Mesothelial cell of epicardium (in vitro differentiated cells): ENCODE data around the gene SLC9A5. TPM values are rescaled to one million over a fixed set of nuclear protein-coding genes. Genes with fewer than 3 reads are reported as not detected.

ENCODE experiments used
- DNase-seq, 2 experiments: peaks; one replicate each; pipeline ENCODE4 v3.0.0; 2021; ENCODE audit warnings: low spot score in 2 of 2; ENCODE audit not compliant: unreplicated experiment in 2 of 2
- H3K27ac Mint-ChIP-seq: 2 replicates; pipeline ENCODE4 v1.8.0; 2021; ENCODE audit warnings: mixed read lengths
- H3K27me3 Mint-ChIP-seq: 2 replicates; pipeline ENCODE4 v1.8.0; 2021; ENCODE audit warnings: low read depth, mixed read lengths
- H3K36me3 Mint-ChIP-seq: 2 replicates; pipeline ENCODE4 v1.8.0; 2021; ENCODE audit warnings: mixed read lengths
- H3K4me1 Mint-ChIP-seq: 2 replicates; pipeline ENCODE4 v1.8.0; 2021; ENCODE audit warnings: mixed read lengths
- H3K4me3 Mint-ChIP-seq: 2 replicates; pipeline ENCODE4 v1.8.0; 2021; ENCODE audit warnings: mild to moderate bottlenecking, moderate library complexity, mixed read lengths
- H3K9me3 Mint-ChIP-seq: 2 replicates; pipeline ENCODE4 v1.8.0; 2021; ENCODE audit warnings: mixed read lengths
- CTCF ChIP-seq: fragments of 200-600 bp; sonication (generic); IDR thresholded peaks from one replicate; pipeline ENCODE4 v1.5.0; 2021; ENCODE audit warnings: antibody characterized with exemption; ENCODE audit not compliant: unreplicated experiment
- total RNA-seq: library from RNA; stranded (reverse); gene quantifications from 3 replicates; pipeline ENCODE4 v1.2.1, GENCODE V29; 2021

Gene SLC9A5
- total RNA-seq, 1 donor from 2014 or later, result 3.5 TPM

DNA sequence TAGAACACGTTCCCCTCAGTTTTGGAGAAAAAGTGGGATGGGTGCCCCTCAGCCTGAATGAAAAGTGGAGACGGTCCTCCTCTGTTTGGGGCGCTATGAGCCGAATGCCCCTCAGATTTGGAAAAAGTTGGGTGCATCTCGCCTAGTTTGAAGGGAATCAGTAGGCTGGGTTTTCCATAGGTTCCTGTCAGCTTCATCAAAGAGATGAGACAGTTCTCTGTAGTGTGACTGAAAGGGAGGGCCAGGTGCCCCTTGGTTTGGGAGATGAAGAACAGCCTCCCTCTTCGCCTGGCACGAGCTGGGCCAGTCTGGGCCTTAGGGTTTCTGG is 742 bp upstream of the SLC9A5 start:
- Mint-ChIP-seq H3K9me3 (no peaks in the 10 kb centered on the region), H3K27me3 (peaks cover 48% of the 10 kb centered on the region), H3K36me3 (no peaks in the 10 kb centered on the region), H3K4me1 (peaks cover 25% of the 10 kb centered on the region), H3K27ac (peak overlapping the region; percentile 16), H3K4me3 (peak overlapping the region; percentile 83)
- TF ChIP-seq CTCF, result no peak
- DNase-seq, result no peak

- Mint-ChIP-seq H3K4me3 (peak overlapping the region; percentile 66), H3K27ac (no peak overlapping the region), H3K4me1 (peaks cover 25% of the 10 kb centered on the region), H3K9me3 (no peaks in the 10 kb centered on the region), H3K27me3 (peaks cover 48% of the 10 kb centered on the region), H3K36me3 (no peaks in the 10 kb centered on the region)
- TF ChIP-seq CTCF, result no peak
- DNase-seq, result no peak
Measured at GRCh38 chr16:67249178-67250044, 632 bp downstream of the SLC9A5 start.

- H3K4me3 Mint-ChIP-seq, result peak overlapping the region; percentile 66
- H3K4me1 Mint-ChIP-seq, result peaks cover 24% of the 10 kb centered on the region
Measured at GRCh38 chr16:67250045-67250327, 1.2 kb downstream of the SLC9A5 start.

DNA sequence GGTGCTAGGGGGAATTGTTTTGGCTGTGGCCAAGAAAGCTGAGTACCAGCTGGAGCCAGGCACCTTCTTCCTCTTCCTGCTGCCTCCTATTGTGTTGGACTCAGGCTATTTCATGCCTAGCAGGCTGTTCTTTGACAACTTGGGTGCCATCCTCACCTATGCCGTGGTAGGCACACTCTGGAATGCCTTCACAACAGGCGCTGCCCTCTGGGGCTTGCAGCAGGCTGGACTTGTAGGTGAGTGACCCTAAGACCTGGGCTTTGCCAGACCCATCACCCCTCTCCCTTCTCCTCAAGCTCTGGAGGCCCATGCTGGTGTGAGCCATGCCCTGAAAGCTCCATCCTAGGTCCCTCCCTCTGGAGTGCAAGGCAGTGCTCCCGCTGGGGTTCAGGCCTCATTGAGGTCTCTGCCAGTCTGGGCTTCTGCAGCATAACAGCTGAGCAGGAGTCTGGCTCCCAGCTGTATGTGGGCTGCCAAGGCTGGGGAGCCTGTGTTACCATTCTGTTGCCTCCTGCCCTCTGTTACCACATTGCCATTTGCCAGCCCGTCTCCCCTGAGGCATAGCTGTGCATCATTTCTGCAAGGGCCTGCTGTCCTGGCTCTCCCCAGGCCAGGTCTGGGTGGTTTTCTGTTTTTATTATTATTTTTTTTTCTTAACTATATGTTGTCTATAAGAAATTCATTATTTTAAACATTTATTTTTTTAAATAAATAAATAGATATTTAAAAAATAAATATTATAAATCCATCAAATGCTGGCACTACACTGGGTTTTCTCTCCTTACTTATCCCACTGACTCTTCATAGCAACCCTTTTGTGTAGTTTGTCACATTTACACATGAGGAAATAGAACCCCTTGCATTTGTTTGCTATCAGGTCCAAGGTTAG is 4.1 kb downstream of the SLC9A5 start:
- Mint-ChIP-seq H3K27me3 (peaks cover 50% of the 10 kb centered on the region), H3K4me3 (no peak overlapping the region), H3K27ac (no peak overlapping the region), H3K9me3 (no peaks in the 10 kb centered on the region), H3K4me1 (peaks cover 17% of the 10 kb centered on the region), H3K36me3 (no peaks in the 10 kb centered on the region)
- DNase-seq, result no peak
- no peak for TF ChIP-seq CTCF

More at GRCh38 chr16:67250045-67250327, 1.2 kb downstream of the SLC9A5 start:
- H3K27me3 Mint-ChIP-seq, result peaks cover 48% of the 10 kb centered on the region
- H3K36me3 Mint-ChIP-seq, result no peaks in the 10 kb centered on the region
- no peak overlapping the region for H3K27ac Mint-ChIP-seq
- no peak for DNase-seq
- H3K9me3 Mint-ChIP-seq, result no peaks in the 10 kb centered on the region
- no peak for TF ChIP-seq CTCF

GRCh38 chr16:67254801-67255552 is 6.2 kb downstream of the SLC9A5 start:
- Mint-ChIP-seq H3K4me1 (peaks cover under 1% of the 10 kb centered on the region), H3K27ac (no peak overlapping the region), H3K4me3 (no peak overlapping the region), H3K9me3 (no peaks in the 10 kb centered on the region), H3K27me3 (peaks cover 32% of the 10 kb centered on the region), H3K36me3 (no peaks in the 10 kb centered on the region)
- no peak for TF ChIP-seq CTCF
- no peak for DNase-seq
